ENCODE measurements around the gene IRGC. TPM values are rescaled to one million over a fixed set of nuclear protein-coding genes. Genes with fewer than 3 reads are reported as not detected.

IRGC gene
- total RNA-seq, 1 donor from 2014 or later = not detected

GRCh38 chr19:43692385-43692784 lies 23.5 kb upstream of the IRGC start:
- no peak for DNase-seq

- DNase-seq = no peak
These were observed 23.0 kb upstream of the IRGC start for GRCh38 chr19:43692877-43693276.

GRCh38 chr19:43694553-43694952 lies 21.3 kb upstream of the IRGC start:
- DNase-seq = no peak

GRCh38 chr19:43695985-43696704 lies 19.7 kb upstream of the IRGC start:
- no peak for DNase-seq

DNA sequence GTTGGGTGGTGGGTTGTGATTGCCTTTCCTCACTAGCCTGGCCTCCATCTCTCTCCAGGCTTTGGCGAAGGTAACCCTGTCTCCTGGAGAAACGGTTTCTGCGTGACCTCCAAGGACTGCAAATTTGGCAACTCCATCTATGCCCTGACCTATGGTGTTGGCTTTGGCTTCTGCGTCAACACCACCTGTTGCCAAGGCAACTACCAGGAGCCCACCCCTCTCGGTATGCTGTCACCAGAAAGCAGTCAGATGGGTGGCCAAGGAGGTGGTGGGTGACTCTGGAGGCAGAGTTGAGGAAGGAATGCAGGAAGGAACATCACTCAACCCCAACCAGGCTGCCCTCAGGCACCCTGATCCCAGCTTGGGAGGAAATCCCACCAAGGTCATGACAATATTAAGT lies 18.6 kb upstream of the IRGC start:
- no peak for DNase-seq

DNA sequence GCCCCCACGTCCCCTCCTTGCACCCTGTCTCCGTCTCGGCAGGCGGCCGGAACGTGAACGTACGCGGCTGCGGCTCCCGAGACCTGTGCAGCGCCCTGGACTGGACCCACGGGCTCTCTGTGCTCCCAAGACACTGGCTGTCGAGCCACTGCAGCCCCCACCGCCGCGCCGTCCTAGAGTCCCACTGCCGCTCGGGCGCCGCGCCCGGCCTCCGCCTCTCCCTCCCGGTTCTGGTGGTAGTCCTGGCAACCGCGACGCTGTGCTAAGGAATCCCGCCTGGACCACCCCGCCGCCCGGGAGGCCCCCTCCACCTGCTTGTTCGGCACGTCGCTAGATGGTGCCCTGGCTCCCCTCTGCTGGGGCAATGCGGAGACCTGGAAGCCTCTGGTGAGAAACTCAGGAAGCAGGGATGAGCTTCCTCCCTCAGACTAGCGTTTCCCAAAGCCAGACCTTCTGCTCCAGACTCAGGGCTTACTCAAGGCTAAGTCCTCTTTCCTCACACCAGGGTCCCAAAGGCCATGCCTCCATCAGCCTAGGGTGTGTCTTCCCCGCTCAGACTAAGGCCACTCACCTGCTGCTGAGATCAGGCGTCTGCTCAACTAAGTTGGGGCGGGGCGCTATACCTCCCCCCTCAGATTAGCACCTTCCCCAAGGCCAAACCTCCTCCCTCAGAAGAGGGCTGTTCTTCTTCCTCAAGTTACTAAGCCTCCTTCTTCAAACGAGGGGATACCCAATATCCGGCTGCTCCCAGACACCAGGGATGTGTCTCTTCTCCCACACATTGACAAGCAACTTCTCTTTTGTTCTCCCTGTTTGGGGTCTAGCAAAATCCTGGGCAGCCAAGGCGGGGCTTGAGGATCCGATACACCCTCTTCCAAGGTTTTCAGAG lies 16.1 kb upstream of the IRGC start:
- DNase-seq = peak; percentile 70

DNA sequence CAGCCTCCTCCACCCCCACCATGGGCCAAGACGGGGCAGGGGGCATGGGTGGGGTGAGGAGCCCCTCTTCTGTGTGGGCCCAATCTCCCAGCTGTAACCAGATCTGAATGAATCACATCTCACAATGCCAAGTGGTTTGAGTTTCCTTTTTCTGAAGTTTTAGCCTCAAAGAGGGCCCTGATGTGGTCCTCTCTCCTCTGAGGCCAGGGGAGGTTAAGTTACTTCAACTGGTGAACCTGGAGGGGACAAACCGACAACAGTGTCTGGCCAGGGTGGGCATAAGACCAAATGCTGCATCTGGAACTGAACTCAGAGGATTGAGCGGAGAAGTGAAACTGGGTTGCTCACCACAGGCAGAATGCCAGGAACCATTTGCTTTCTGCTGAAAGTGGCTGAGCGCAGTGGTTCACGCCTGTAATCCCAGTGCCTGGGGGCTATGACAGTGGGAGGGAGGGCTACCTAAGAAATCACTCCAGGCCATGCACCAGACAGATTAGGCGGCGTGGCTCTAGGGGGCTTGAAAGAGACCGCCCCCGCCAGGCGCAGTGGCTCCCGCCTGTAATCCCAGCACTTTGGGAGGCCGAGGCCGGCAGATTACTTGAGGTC lies 15.4 kb upstream of the IRGC start:
- DNase-seq = peak; percentile 78

GRCh38 chr19:43704002-43704705 lies 11.7 kb upstream of the IRGC start:
- DNase-seq = no peak

- no peak for DNase-seq
These were observed 10.1 kb upstream of the IRGC start for GRCh38 chr19:43705729-43706128.

GRCh38 chr19:43707158-43707712 lies 8.6 kb upstream of the IRGC start:
- no peak for DNase-seq

GRCh38 chr19:43708716-43709115 lies 7.2 kb upstream of the IRGC start:
- DNase-seq = no peak

DNA sequence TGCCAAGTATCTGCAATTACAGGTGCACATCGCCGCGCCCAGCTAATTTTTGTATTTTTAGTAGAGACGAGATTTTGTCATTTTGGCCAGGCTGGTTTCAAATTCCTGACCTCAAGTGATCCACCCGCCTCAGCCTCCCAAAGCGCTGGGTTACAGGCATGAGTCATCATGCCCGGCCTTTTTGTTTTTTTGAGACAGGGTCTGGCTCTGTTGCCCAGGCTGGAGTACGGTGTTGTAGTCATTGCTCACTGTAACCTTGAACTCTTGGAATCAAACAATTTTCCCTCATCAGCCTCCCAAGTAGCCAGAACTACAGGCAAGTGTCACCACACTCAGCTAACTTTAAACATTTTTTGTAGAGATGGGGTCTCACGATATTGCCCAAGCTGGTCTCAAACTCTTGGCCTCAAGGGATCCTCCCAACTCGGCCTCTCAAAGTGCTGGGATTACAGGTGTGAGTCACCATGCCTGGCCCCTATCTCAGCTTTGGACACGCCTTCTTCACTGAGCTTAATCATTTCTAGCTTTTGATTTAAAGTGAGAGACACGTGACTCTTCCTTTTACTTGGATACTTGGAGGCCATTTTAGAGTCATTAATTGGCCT lies 4.0 kb upstream of the IRGC start:
- no peak for DNase-seq

DNA sequence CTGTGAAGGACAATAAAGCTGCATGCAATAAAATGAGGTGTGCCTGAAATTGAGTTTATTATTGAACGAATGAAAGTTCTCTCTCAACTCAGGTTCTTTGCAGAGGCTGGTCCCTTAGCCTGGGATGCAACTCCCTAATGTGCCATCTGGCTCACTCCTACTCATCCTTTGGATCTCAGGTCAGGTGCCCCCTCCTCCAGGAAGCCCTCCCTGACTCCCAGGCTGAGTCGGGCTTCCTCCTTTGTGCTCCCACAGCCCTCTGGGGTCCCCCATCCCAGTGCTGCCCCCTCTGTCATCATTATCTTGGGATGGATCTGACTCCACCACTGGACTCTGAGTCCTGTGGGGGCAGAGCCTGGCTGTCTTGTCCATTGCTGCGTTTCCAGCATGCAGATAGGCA lies 2.7 kb upstream of the IRGC start:
- no peak for DNase-seq

GRCh38 chr19:43718627-43719377 lies 2.9 kb downstream of the IRGC start:
- DNase-seq = no peak

- no peak for DNase-seq
These were observed 3.5 kb downstream of the IRGC start for GRCh38 chr19:43719378-43719868.

GRCh38 chr19:43719918-43720317 lies 4.0 kb downstream of the IRGC start:
- no peak for DNase-seq

DNA sequence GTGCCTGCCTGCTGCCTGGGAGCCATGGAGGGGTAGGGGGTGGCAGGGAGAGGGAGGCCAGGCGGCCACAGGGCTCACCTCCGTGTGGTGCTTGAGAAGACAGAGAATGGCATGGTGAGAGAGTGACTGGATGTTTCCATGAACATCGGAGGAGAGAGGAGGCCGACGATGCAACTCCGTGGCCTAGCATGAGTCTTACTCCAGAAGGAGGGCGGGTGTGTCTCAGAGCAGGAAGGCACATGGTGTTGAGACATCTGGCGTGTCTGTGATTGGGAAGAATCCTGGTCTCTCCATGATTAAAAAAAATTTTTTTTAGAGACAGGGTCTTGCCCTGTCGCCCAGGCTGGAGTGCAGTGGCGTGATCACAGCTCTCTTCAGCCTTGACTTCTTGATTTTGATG lies 5.1 kb downstream of the IRGC start:
- no peak for DNase-seq

- DNase-seq = no peak
These were observed 5.7 kb downstream of the IRGC start for GRCh38 chr19:43721469-43722048.

- DNase-seq = no peak
These were observed 7.7 kb downstream of the IRGC start for GRCh38 chr19:43723588-43723987.

- DNase-seq = no peak
These were observed 9.0 kb downstream of the IRGC start for GRCh38 chr19:43724896-43725295.
